ENCODE results near the gene ASXL2.
A peak's percentile ranks its signal among the peaks of the same experiment; 100 is the strongest.
"Not testable (repeated sequence)": the region's sequence is repeated elsewhere in the genome, so short reads cannot be mapped to it uniquely, and the experiment has no call there.

The ASXL2 gene

DNA sequence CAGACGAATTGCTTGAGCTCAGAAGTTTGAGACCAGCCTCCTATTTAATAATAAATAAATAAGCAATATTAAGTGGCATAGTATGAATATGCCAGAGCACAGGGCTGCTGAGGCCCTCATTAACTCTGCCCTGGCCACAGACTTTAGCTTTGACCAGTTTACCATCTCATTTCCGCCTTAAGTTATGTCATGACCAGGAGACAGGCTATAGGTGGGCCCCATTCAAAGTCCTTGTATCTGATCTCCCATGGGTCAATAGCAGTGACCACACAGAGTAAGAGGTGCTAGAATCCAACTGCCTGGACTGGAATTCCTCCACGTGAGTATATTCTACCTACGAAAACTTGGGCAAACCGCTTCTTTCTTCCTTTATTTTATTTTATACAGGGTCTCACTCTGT lies 13.4 kb upstream of the ASXL2 start:
- no peak for DNase-seq (ENCODE audit: low read depth)

DNA sequence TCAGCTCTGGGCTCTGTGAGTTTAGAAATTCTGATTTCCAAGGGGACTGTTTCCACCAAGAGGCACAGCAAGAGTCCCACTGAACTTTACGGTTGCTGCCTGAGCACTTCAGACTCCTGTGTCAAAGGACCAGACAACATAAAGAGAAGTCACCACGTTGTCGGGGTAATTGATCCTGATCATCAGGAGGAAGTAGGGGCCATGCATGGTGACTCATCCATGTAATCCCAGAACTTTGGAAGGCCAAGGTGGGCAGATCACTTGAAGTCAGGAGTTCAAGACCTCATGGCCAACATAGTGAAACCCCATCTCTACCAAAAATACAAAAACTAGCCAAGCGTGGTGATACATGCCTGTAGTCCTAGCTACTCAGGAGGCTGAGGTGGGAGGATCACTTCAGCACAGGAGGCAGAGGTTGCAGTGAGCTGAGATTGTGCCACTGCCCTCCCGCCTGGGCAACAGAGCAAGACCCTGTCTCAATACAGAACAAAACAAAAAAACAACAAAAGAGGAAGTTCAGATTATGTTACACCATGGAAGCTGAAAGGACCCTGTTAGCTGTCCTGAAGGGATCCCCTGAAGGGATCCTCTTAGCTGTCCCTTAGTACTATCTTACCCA lies 9.4 kb upstream of the ASXL2 start:
- no peak for DNase-seq (ENCODE audit: low read depth)

DNA sequence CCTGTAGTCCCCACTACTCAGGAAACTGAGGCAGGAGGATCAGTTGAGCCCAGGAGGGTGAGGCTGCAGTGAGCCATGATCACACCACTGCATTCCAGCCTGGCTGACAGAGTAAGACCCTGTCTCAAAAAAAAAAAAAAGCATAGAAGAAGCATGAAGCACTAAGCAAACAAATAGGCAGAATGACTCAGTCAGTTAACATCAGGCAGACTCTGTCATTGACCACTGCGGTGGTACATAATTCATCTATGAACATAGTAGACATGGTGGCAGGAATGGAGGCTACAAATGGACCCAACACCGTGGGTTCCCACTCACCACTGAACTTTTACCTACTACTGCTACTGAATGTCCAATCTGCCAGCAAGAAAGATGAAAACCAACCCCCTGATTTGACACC lies 7.6 kb upstream of the ASXL2 start:
- DNase-seq (ENCODE audit: low read depth), result no peak

DNA sequence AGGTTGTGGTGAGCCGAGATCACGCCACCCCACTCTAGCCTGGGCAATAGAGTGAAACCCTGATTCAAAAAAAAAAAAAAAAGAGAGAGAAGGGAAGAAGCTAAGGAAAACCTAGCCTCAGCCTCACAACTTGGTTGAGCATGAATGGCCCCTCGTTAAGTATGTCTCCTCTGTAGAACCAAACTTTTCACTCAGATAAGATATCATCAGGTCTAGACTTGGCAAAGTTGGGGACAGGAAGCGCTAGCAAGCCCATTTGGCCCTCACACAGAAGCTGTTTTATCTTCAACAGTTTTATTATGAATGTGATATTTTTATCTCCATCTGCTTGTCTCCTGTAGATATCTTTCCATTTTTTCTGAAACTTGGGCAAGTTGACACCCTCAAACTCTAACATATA lies 3.5 kb upstream of the ASXL2 start:
- DNase-seq (ENCODE audit: low read depth), result no peak

DNA sequence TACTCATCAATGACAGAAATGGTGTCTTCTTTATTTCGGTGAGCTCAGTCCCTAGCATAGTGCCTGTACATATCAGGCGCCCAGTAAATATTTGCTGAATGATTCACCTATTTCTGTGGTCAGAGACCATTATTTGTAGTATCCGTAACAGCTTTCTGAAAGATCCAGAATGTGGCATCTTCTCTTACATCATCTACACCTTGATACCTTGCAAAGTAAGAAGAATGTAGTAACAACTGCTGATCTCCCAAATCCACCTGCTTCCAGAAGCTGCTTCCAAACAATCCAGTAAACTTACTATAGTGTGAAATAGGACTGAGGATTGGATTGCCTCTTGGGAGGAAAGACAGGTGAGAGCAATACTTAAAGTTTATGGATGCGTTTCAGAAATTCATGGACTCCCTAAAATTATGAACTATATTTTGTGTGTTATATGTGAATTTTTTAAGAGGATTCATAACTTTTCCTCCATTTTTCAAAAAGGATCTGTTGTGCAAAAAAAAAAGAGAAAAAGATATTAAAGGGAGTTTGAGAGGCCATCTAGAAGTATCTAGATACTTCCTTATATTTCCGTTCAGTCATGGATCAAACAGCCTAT lies 945 bp upstream of the ASXL2 start:
- DNase-seq (ENCODE audit: low read depth), result no peak

DNA sequence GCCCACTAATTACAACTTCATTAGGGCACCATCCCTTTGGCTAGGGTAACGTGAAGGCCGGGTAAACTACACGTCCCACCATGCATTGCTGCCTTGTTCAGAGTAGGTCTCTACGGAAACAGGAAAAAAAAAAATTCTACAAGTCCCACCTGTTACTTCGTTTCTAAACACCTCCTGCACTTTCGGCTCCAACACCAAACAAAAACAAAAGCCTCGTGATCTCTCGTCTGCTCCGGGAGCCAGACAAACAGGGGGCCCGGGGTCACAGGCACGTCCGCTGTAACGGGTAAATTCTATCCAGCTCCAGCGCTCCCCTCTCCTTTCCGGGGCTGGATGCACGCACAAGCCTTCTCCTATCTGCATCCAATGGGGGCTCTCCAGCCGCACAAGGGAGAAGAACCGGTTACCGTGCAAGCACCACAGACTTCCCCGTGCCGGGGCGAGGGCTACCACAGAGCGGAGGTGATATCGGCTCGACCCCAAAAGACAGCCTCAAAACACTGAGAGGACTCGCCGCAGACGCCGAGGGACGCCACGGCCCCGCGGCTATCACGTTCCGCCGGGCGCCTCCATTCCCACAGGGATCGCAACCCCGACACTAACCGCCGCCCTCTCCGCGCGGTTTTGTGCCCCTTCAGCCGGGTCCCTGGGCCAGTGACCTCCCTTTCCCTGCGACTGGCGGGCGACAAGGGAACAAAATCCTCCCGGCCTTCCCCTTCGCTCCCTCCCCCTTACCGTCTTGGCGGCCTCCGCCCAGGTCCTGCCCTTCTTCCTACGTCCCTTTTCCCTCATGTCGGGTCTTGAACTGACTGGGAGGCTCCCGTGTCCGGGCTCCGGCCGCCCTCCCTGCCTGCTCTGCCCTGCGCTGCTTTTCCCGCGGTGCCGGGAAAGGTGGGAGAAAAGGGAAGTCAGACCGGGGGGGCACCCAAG lies 591 bp downstream of the ASXL2 start:
- DNase-seq (ENCODE audit: low read depth), result peak; percentile 28

DNA sequence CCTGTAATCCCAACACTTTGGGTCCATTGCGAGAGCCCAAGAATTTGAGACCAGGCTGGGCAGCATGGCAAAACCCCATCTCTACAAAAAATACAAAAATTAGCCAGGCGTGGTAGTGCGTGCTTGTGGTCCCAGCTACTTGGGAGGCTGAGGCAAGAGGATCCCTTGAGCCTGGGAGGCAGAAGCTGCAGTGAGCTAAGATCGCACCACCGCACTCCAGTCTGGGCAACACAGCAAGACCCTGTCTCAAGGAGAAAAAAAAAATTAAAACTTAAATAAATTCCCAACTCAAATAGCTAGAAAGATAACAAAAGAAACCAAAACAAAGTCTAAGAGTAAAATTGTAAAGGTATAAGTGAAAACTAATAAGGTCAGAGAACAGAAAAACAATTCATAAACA lies 6.2 kb downstream of the ASXL2 start:
- no peak for DNase-seq (ENCODE audit: low read depth)

DNA sequence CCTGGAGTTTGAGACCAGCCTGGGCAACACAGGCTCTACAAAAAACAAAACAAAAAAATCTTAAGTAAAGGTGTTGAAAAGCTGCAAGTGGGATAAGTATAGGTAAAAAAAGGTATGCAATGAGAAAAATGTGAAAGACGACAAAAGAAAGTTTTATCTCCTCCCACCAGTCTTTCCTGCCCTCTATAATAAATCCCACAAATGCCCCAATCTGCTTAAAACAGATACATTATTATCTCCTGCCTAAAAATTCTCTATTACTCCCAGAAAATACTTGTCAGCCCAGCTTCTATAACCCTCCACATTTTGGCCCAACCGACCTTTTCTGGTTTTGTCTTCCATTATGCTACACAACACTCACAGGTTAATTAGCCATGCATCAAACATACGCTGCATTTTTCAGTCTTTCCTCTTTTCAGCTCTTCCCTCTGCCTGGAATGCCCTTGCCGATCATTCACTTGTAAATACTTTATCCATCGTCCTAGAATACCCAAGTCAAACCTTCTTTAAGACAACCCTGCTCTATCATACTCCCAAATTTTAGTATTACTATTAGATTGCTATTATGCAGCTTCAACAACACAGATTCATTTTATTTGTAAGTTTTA lies 10.8 kb downstream of the ASXL2 start:
- DNase-seq (ENCODE audit: low read depth), result no peak

DNA sequence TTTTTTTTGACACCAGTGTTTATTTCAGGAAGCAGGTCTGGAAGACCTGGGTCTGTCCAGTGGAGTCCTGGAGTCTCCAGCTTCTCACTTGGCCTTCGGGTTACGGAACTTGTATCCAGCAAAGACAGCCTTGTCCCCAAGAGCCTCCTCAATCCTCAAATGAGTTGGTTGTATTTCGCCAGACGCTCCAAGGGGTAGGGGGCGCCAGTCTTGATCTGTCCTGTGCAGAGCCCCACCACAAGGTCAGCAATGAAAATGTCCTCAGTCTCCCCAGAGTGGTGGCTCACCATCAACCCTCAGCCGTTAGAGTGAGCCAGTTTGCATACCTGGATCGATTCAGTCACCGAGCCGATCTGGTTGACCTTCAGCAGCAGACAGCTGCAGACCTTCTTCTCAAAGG lies 21.9 kb downstream of the ASXL2 start:
- no peak for DNase-seq (ENCODE audit: low read depth)

DNA sequence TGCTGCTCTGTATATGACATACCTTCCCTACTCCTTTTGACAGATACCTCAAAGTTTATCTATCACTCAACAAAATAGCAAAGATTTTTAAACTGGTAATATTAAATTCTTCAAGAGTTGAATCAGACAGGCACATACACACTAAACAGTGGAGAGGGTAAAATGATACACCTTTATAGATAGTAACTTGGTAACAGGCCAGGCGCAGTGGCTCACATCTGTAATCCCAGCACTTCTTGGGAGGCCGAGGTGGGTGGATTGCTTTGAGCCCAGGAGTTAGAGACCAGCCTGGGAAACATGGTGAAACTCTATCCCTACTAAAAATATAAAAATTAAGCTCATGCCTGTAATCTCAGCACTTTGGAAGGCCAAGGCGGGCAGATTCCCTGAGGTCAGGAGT lies 23.2 kb downstream of the ASXL2 start:
- no peak for DNase-seq (ENCODE audit: low read depth)

DNA sequence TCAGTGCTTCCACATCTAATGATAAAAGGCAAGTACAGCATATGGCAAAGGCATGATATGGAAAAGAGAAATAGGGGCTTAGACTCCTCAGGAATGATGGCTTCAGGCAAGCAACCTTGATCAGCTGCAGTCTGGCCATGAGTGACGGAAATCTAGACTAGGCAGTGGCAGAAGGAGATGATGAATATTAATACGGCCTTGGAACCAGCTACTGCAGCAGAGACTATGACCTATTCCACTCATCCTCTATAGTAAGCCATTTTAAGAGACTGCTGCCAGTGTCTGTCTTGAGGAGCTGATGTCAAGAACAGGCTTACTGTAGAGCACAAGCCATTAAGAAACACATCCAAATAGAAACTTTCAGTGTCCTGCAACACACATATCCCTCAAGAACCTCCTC lies 23.7 kb downstream of the ASXL2 start:
- DNase-seq (ENCODE audit: low read depth), result no peak

DNA sequence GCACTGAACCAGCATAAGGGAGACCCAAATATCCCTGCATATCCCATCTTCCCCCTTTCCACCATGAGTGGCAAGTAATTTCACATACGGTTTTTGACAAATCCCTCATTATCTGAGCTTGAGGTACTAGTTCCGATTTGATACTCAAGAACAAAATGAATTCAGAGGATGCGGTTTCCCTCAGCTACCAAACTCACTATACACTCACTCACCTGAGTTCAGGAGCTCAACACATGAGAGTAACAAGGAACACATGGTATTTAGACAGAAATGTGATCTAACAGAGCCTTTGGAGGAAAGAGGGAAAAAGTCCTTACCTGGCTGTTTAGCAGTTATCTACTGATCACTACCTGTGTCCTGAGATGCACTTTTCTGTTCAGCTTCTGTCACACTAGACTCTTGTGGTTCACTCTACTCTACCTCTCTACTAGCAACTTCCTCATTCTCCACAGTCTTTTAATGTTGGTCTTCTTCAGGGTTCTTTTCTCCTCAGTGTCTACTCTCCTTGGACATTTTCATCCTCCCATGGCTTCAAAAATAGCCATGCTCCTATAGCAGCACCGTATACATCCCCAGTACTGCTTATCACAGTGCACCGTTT lies 25.1 kb downstream of the ASXL2 start:
- no peak for DNase-seq (ENCODE audit: low read depth)

DNA sequence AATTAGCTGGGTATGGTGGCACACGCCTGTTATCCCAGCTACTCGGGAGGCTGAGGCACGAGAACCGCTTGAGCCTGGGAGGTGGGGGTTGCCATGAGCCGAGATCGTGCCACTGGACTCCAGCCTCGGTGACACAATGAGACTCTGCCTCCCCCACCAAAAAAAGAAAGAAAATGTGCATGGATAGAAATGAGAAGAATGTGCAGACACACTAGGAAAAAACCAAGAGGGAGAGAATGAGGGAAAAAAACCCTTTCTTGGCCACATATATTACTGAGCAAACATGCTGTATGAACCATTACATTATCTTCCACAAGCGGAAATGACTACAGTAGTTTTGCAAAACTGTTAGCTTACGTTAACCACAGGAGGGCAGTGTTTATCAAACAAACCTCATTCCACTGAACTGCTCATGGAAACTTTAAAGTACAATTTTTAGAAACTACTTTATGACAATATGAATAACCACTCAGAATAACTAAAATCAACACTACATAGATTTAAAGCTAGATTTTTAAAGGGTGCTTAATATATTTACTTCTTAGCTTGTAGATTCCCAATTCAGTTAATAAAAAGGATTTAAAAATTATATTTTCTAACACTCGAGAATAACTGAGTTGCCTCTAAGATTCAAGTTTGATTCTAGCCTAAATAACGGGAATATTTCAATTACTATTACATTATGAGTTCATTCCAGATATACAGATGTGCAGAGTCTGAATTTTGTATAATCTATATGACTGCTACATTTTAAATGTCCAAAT lies 26.4 kb downstream of the ASXL2 start:
- no peak for DNase-seq (ENCODE audit: low read depth)

DNA sequence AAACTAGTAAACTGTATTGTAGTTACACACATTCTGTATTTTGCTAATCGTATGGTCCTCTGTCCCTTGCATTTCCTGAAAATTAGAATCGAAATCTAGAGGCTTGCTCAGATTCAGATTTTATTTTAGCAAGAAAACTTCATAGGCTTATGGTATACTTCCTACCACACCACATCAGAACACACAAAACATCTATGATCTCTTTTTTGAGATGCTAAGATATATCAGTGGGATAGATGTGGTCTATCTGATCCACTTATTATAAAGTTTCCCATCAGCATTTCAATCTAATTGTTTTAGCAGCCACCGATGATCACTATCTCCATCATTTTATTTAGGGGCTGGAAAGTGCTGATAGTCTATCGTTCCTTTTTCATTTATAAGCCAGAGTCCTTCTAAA lies 27.9 kb downstream of the ASXL2 start:
- DNase-seq (ENCODE audit: low read depth), result not testable (repeated sequence)

DNA sequence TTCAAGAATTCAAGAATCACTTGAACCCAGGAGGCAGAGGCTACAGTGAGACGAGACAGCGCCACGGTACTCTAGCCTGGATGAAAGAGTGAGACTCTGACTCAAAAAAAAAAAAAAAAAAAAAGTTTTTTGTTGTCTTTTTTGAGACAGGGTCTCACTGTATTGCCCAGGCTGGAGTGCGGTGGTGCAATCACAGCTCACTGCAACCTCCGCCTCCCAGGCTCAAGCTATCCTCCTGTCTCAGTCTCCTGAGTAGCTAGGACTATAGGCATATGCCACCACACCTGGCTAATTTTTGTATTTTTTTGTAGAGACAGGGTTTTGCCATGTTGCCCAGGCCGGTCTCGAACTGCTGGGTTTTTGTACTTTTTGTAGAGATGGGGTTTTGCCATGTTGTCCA lies 28.9 kb downstream of the ASXL2 start:
- not testable (repeated sequence) for DNase-seq (ENCODE audit: low read depth)

DNA sequence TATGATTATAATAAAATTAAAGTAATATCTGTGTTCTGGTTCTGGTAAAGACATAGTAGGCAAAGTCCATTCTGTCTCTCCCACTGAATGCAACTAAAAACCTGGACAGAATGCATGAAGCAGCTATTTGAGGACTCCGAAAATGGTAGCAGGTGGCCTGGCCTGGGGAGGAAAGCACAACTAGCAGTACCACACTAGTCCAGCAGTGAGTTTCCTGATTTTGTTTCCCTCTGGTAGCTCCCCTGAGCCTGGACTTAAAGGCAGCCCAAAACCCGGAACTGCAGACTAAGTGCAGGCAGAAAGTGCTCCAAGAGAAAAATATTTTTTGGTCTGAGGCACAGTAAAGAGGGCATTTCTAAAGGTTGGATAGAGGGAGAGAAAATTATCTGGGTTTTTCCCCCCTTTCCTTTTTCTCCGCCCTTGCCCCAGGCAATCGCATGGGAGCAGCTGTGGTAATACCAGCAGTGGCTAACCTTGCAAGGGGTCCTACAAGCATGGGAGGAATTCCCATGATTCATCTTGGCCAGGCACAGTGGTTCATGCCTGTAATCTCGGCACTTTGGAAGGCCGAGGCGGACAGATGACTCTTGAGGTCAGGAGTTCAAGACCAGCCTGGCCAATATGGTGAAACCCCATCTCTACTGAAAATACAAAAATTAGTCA lies 32.3 kb downstream of the ASXL2 start:
- DNase-seq (ENCODE audit: low read depth), result no peak

DNA sequence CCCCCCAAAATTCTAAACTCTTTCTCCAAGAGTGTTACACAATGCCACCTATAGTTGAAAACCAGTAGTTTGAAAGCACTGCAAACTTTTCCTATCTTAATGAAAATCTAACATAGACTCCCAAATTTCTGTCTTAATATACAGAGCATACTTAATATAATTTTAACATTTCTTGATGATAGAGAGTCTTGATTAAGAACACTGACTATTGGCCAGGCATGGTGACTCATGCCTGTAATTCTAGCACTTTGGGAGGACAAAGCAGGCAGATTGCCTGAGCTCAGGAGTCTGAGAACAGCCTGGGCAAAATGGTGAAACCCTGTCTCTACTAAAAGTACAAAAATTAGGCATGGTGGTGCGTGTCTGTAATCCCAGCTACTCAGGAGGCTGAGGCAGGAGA lies 34.2 kb downstream of the ASXL2 start:
- no peak for DNase-seq (ENCODE audit: low read depth)

DNA sequence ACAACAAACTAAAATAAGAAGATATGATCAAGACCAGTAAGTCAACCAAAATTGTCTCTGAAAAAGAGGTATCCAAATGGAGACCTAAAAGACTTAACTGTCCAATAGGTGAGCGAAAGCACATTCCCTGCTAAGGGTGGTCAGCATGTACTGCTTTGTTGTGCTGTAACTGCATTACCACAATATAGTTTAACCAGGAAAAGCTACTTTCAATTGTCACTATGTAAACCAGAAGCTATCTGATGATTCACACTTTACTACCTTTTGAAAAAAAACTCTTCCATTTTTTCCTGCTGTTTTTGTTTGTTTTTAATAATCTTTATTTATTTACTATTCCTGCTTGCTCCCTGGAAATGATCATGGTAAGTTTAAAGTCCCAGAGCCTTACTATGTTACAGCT lies 36.1 kb downstream of the ASXL2 start:
- DNase-seq (ENCODE audit: low read depth), result no peak

DNA sequence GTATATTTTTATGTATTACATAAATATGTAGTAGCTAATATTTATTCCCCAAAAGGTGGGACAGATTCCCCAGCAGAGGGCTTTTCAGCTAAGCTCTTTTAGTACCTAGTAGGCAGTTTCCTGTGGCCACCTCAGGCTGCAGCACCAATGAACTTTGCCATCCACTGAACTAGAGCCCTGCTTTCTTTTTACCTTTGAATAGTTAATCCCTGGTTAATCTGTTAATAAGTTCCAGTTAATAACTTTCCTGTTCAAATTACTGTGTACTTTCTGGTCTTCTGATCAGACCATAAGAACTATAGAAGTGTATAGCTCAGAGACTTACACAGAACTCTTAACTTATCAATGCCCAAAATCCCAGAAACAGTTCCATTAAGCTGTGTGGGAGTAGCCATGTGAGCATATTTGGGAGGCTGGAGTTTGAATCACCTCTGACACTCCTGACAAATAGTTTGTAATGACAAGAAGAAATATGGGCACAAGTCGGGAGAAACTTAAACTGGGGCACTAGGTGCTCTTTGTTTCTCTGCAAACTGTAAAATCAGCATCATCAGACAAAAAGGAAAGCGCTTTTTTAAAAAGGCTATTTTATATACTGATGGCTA lies 40.0 kb downstream of the ASXL2 start:
- DNase-seq (ENCODE audit: low read depth), result no peak

DNA sequence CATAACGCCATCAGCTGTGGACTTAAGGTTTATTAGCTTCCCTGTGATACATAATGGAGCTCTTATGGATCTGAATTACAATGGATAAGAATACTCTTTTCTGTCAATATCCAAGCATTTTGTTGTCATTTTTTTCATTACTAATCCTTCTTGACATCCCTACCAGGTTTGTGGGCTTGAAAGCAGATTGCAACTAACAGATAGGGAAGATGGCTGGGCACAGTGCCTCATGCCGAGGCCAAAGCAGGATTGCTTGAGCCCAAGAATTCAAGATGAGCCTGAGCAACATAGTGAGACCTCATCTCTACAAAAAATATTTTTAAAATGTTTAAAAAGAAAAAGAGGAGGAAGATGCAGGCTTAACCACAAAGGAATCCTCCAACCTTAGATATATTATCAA lies 42.4 kb downstream of the ASXL2 start:
- no peak for DNase-seq (ENCODE audit: low read depth)

DNA sequence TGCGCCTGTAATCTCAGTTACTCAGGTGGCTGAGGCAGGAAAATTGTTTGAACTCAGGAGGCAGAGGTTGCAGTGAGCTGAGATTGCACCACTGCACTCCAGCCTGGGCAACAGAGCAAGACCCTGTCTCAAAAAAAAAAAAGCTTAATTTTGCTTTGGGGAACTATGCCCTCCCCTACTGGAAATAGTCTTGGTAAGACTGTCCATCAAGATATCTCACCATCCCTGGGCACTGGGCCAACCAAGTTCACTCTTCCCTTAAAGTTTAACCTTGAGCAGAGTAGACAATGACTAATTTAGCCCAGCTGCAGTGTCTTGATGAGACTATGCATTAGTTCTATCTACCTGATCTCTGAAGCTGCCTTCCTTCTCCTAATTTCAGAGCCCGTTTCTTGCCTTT lies 44.7 kb downstream of the ASXL2 start:
- no peak for DNase-seq (ENCODE audit: low read depth)

Data from stimulated activated CD8-positive, alpha-beta memory T cell treated with anti-CD3 and anti-CD28 coated beads, Interleukin-12 subunit alpha, Interleukin-12 subunit beta, amount 100 ng/mL, for 4 hours (primary cell).